GM21717 (cell line): ENCODE data around the gene FAIM.
"Not testable (repeated sequence)": the region's sequence is repeated elsewhere in the genome, so short reads cannot be mapped to it uniquely, and the experiment has no call there.

Experiments
- ATAC-seq: cut with Tn5 transposase; IDR thresholded peaks from one replicate; pipeline ENCODE4 v1.9.1; 2021; ENCODE audit warnings: mild to moderate bottlenecking, moderate library complexity; ENCODE audit not compliant: unreplicated experiment

FAIM gene

GRCh38 chr3:138608322-138609135 is at the start of gene FAIM:
Gene FAIM (plus strand): TSS chr3:138608771. CDS start chr3:138619727, 10,956 bp downstream.
- ATAC-seq: peak; percentile 63

- ATAC-seq: no peak
These were observed 49.4 kb upstream of the FAIM start for GRCh38 chr3:138559134-138559533.

- no peak for ATAC-seq
These were observed 48.1 kb upstream of the FAIM start for GRCh38 chr3:138560501-138560900.

GRCh38 chr3:138562902-138563301 is 45.7 kb upstream of the FAIM start:
- not testable (repeated sequence) for ATAC-seq

- ATAC-seq: not testable (repeated sequence)
These were observed 42.3 kb upstream of the FAIM start for GRCh38 chr3:138566293-138566692.

- no peak for ATAC-seq
These were observed 41.2 kb upstream of the FAIM start for GRCh38 chr3:138567403-138567802.

GRCh38 chr3:138569090-138569489 is 39.5 kb upstream of the FAIM start:
- no peak for ATAC-seq

GRCh38 chr3:138569624-138570023 is 38.9 kb upstream of the FAIM start:
- not testable (repeated sequence) for ATAC-seq

GRCh38 chr3:138573138-138573537 is 35.4 kb upstream of the FAIM start:
- no peak for ATAC-seq

GRCh38 chr3:138578141-138578540 is 30.4 kb upstream of the FAIM start:
- ATAC-seq: peak; percentile 89

GRCh38 chr3:138578961-138579574 is 29.5 kb upstream of the FAIM start:
- ATAC-seq: no peak

- ATAC-seq: no peak
These were observed 21.2 kb upstream of the FAIM start for GRCh38 chr3:138587374-138587773.

GRCh38 chr3:138588445-138588844 is 20.1 kb upstream of the FAIM start:
- no peak for ATAC-seq

- ATAC-seq: no peak
These were observed 17.2 kb upstream of the FAIM start for GRCh38 chr3:138591392-138591791.

- ATAC-seq: no peak
These were observed 15.0 kb upstream of the FAIM start for GRCh38 chr3:138593488-138594149.

GRCh38 chr3:138594150-138594934 is 14.2 kb upstream of the FAIM start, which contains the start of gene CEP70:
Gene CEP70 (minus strand): TSS chr3:138594260. CDS start chr3:138572927, 21,333 bp downstream.
- peak; percentile 94 for ATAC-seq

GRCh38 chr3:138594935-138595610 is 13.5 kb upstream of the FAIM start:
- ATAC-seq: no peak

GRCh38 chr3:138597186-138597976 is 11.2 kb upstream of the FAIM start:
- not testable (repeated sequence) for ATAC-seq

- no peak for ATAC-seq
These were observed 10.0 kb upstream of the FAIM start for GRCh38 chr3:138598534-138598933.
